HepG2 (cell line): Measurements from ENCODE around the gene SMYD1. TPM values are rescaled to one million over a fixed set of nuclear protein-coding genes. Genes with fewer than 3 reads are reported as not detected.

Source experiments
- CTCF ChIP-seq: sonication (generic); formaldehyde crosslinking; IDR thresholded peaks from 2 replicates; pipeline ENCODE4 v1.5.0; 2020; ENCODE audit warnings: mild to moderate bottlenecking, missing genetic modification reagents, moderate library complexity
- DMAP1 ChIP-seq: IDR thresholded peaks from 2 replicates; pipeline ENCODE4 v1.6.1; 2016
- FOSL2 ChIP-seq: sonication (generic); formaldehyde crosslinking; IDR thresholded peaks from 2 replicates; pipeline ENCODE4 v1.4.0; 2020; ENCODE audit warnings: missing genetic modification reagents
- GMEB1 ChIP-seq: sonication (generic); formaldehyde crosslinking; IDR thresholded peaks from 2 replicates; pipeline ENCODE4 v1.5.1; 2020; ENCODE audit warnings: missing genetic modification reagents, mild to moderate bottlenecking, borderline replicate concordance
- HDAC6 ChIP-seq: fragments of 200-600 bp; sonication (generic); IDR thresholded peaks from 2 replicates; pipeline ENCODE4 v1.7.0; 2017; ENCODE audit warnings: mild to moderate bottlenecking, antibody characterized with exemption, low read length, low read depth
- HNF4G ChIP-seq, 2 experiments: sonication (generic) in 1 of 2; formaldehyde crosslinking in 1 of 2; IDR thresholded peaks; 2 replicates each; pipeline versions ENCODE4 v1.4.0 to v1.6.1; 2011 to 2020; ENCODE audit warnings: borderline replicate concordance in 2 of 2, low read depth in 2 of 2, mild to moderate bottlenecking in 2 of 2, low read length in 1 of 2, missing genetic modification reagents in 1 of 2, moderate library complexity in 1 of 2
- IKZF1 ChIP-seq: fragments of 450-650 bp; IDR thresholded peaks from 2 replicates; pipeline ENCODE4 v1.7.1; 2016
- JUNB ChIP-seq: sonication (generic); formaldehyde crosslinking; IDR thresholded peaks from 2 replicates; pipeline ENCODE4 v1.8.0; 2022; ENCODE audit warnings: missing genetic modification reagents, mild to moderate bottlenecking, borderline replicate concordance
- KMT2A ChIP-seq: sonication (generic); formaldehyde crosslinking; IDR thresholded peaks from 2 replicates; pipeline ENCODE4 v1.4.0; 2020; ENCODE audit warnings: missing genetic modification reagents
- MAX ChIP-seq: IDR thresholded peaks from 2 replicates; pipeline ENCODE4 v1.6.1; 2012; ENCODE audit warnings: inconsistent platforms
- NRL ChIP-seq: sonication (generic); formaldehyde crosslinking; IDR thresholded peaks from 2 replicates; pipeline ENCODE4 v1.5.0; 2020; ENCODE audit warnings: missing genetic modification reagents, mild to moderate bottlenecking, moderate library complexity, borderline replicate concordance
- PAX8 ChIP-seq: sonication (generic); formaldehyde crosslinking; IDR thresholded peaks from 2 replicates; pipeline ENCODE4 v1.8.0; 2022; ENCODE audit warnings: mild to moderate bottlenecking, missing genetic modification reagents, borderline replicate concordance
- PPARG ChIP-seq: conservative IDR thresholded peaks from 2 replicates; pipeline ENCODE4 v1.6.1; 2016; ENCODE audit warnings: missing biosample characterization, missing genetic modification reagents
- RARA ChIP-seq: IDR thresholded peaks from 2 replicates; pipeline ENCODE4 v1.6.1; 2016; ENCODE audit warnings: missing genetic modification reagents, missing compliant biosample characterization
- SALL1 ChIP-seq: sonication (generic); formaldehyde crosslinking; IDR thresholded peaks from 2 replicates; pipeline ENCODE4 v1.8.0; 2022; ENCODE audit warnings: mild to moderate bottlenecking, missing genetic modification reagents
- SMAD9 ChIP-seq: sonication (generic); formaldehyde crosslinking; IDR thresholded peaks from 2 replicates; pipeline ENCODE4 v1.5.1; 2020; ENCODE audit warnings: mild to moderate bottlenecking, missing genetic modification reagents
- SNAPC4 ChIP-seq: sonication (generic); formaldehyde crosslinking; IDR thresholded peaks from 2 replicates; pipeline ENCODE4 v1.4.0; 2020; ENCODE audit warnings: mild to moderate bottlenecking, missing genetic modification reagents
- ZBTB7A ChIP-seq: sonication (generic); formaldehyde crosslinking; IDR thresholded peaks from 2 replicates; pipeline ENCODE4 v1.8.0; 2022; ENCODE audit warnings: mild to moderate bottlenecking, missing genetic modification reagents
- ZNF143 ChIP-seq: sonication (generic); formaldehyde crosslinking; IDR thresholded peaks from 2 replicates; pipeline ENCODE4 v1.4.0; 2020; ENCODE audit warnings: missing genetic modification reagents
- ZNF180 ChIP-seq: sonication (generic); formaldehyde crosslinking; IDR thresholded peaks from 2 replicates; pipeline ENCODE4 v1.4.0; 2020; ENCODE audit warnings: low read depth, missing genetic modification reagents, borderline replicate concordance
- ZNF274 ChIP-seq: sonication (generic); formaldehyde crosslinking; IDR thresholded peaks from 2 replicates; pipeline ENCODE4 v1.5.1; 2020; ENCODE audit warnings: mild to moderate bottlenecking, missing genetic modification reagents
- ZNF383 ChIP-seq: sonication (generic); formaldehyde crosslinking; IDR thresholded peaks from 2 replicates; pipeline ENCODE4 v1.4.0; 2020; ENCODE audit warnings: missing genetic modification reagents, mild to moderate bottlenecking, borderline replicate concordance
- polyA plus RNA-seq, 8 experiments: library from polyadenylated mRNA; depleted of rRNA in 3 of 8; stranded (reverse) in 7 of 8; unstranded in 1 of 8; fragments of >200 nt; fragmentation: Illumina TruSeq in 4 of 8; extraction: Trizol in 4 of 8; gene quantifications; 2 replicates each; pipeline versions ENCODE4 v1.2.1 to v1.2.3, GENCODE V29; 2011 to 2016; ENCODE audit warnings: low read depth in 4 of 8, missing spikeins in 1 of 8, mixed read lengths in 1 of 8; ENCODE audit not compliant: insufficient read depth in 1 of 8
- total RNA-seq, 5 experiments: library from RNA; depleted of rRNA; stranded (reverse); fragments of >200 nt; fragmentation: Illumina TruSeq; extraction: Trizol; gene quantifications; 2 replicates each; pipeline ENCODE4 v1.2.3, GENCODE V29; 2016; ENCODE audit warnings: low read depth in 1 of 5

Gene SMYD1
- total and polyA plus RNA-seq, 2 of the 13 experiments (the other 11 are each of a cell fraction or from before 2014, with no cell fraction given), result not detected

GRCh38 chr2:88126772-88127637 lies 59.4 kb downstream of the SMYD1 start (continued):
- TF ChIP-seq SNAPC4 (CRISPR knock-in tag) (no peak), RARA (CRISPR knock-in tag) (no peak), ZNF383 (CRISPR knock-in tag) (no peak), ZBTB7A (CRISPR knock-in tag) (no peak), ZNF274 (CRISPR knock-in tag) (no peak), ZNF143 (CRISPR knock-in tag) (no peak), FOSL2 (CRISPR knock-in tag) (no peak), HNF4G (IDR thresholded peaks at IDR 0.05; ENCODE audit: borderline replicate concordance, low read depth, low read length) (no peak), HNF4G (CRISPR knock-in tag; IDR thresholded peaks at IDR 0.05; ENCODE audit: borderline replicate concordance, low read depth) (no peak), SMAD9 (CRISPR knock-in tag) (no peak), KMT2A (no peak), PPARG (CRISPR knock-in tag) (no peak), NRL (0 out of 2 replicates have a peak, but pooled peaks have one; percentile 39), PAX8 (CRISPR knock-in tag) (no peak), SALL1 (peak; percentile 45; the same call in 1 of the 2 replicates), DMAP1 (no peak), GMEB1 (CRISPR knock-in tag) (no peak), CTCF (CRISPR knock-in tag) (no peak), JUNB (CRISPR knock-in tag) (0 out of 2 replicates have a peak, but pooled peaks have one; percentile 71), HDAC6 (no peak), ZNF180 (CRISPR knock-in tag) (no peak), MAX (peak; percentile 53), IKZF1 (no peak)
